ENCODE results near the gene IFI27L1. TPM values are rescaled to one million over a fixed set of nuclear protein-coding genes. Genes with fewer than 3 reads are reported as not detected.

IFI27L1 gene
- total RNA-seq, 1 experiment from 2014 or later, result 26.0 TPM

GRCh38 chr14:94103554-94104150 is 22.5 kb downstream of the IFI27L1 start:
- no TSS peak for BruUV-seq (replicated peaks)
- ChIA-PET RAD21 (ENCODE audit: low non-redundant PET in 1 of 2, low total read pairs in 2 of 2, uncharacterized antibody in 2 of 2, unreplicated experiment in 2 of 2) (no interaction called here), CTCF (interaction anchor here (0.8 kb wide), 1 partner anchor 33 kb away, joined by 3 read pairs; no protein-coding TSS in a partner anchor), POLR2A (no interaction called here)
- intact Hi-C loops (cut with micrococcal nuclease), result no loop called here
- TF ChIP-seq, protein P1, sequence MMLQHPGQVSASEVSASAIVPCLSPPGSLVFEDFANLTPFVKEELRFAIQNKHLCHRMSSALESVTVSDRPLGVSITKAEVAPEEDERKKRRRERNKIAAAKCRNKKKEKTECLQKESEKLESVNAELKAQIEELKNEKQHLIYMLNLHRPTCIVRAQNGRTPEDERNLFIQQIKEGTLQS (IDR thresholded peaks at IDR 0.05), result no peak
- no peak for TF ChIP-seq EGR1 (IDR thresholded peaks at IDR 0.05; ENCODE audit: low read depth)
- H3K27ac ChIP-seq (ENCODE audit: low read depth, low read length), result no peak overlapping the region
- H3K9me3 ChIP-seq (ENCODE audit: control insufficient read depth in 1 of 2, insufficient read depth in 1 of 2, low read depth in 1 of 2, low read length in 2 of 2), result no peaks in the 10 kb centered on the region
- no peak overlapping the region for H3K4me3 ChIP-seq (replicated peaks in 1 of 2; ENCODE audit: low read depth in 1 of 2, low read length in 2 of 2)
- no peak overlapping the region for H3K9ac ChIP-seq (ENCODE audit: low read length)
- H3K4me1 ChIP-seq (ENCODE audit: control insufficient read depth in 1 of 2, insufficient read depth in 2 of 2, low read length in 2 of 2), result no peaks in the 10 kb centered on the region; a peak in 1 of 4 replicates
- H3K79me2 ChIP-seq (ENCODE audit: insufficient read depth, low read length), result no peaks in the 10 kb centered on the region
- H3K9me2 ChIP-seq (ENCODE audit: insufficient read depth), result no peaks in the 10 kb centered on the region
- no peaks in the 10 kb centered on the region for H3K27me3 ChIP-seq (ENCODE audit: insufficient read depth, low read length)
- no peaks in the 10 kb centered on the region for H3K36me3 ChIP-seq (ENCODE audit: control insufficient read depth in 1 of 2, insufficient read depth in 2 of 2, low read length in 2 of 2)
- DNase-seq (ENCODE audit: low read depth, low spot score) (no peak), ATAC-seq (no peak)
- H2AFZ ChIP-seq (ENCODE audit: low read depth, low read length, poor library complexity, severe bottlenecking), result no peak overlapping the region
- H4K20me1 ChIP-seq (ENCODE audit: insufficient read depth), result no peaks in the 10 kb centered on the region
- no peak overlapping the region for H3K4me2 ChIP-seq (ENCODE audit: low read length)

- intact Hi-C loops (cut with micrococcal nuclease), result no loop called here
- no peaks in the 10 kb centered on the region; a peak in 1 of 4 replicates for H3K4me1 ChIP-seq (ENCODE audit: control insufficient read depth in 1 of 2, insufficient read depth in 2 of 2, low read length in 2 of 2)
- no peak overlapping the region for H3K27ac ChIP-seq (ENCODE audit: low read depth, low read length)
- H2AFZ ChIP-seq (ENCODE audit: low read depth, low read length, poor library complexity, severe bottlenecking), result no peak overlapping the region
- H4K20me1 ChIP-seq (ENCODE audit: insufficient read depth), result no peaks in the 10 kb centered on the region
- DNase-seq (ENCODE audit: low read depth, low spot score) (no peak), ATAC-seq (no peak)
- no peaks in the 10 kb centered on the region for H3K9me2 ChIP-seq (ENCODE audit: insufficient read depth)
- BruUV-seq (replicated peaks), result no TSS peak
- no peak overlapping the region for H3K9ac ChIP-seq (ENCODE audit: low read length)
- H3K79me2 ChIP-seq (ENCODE audit: insufficient read depth, low read length), result no peaks in the 10 kb centered on the region
- POLR2A ChIA-PET, result interaction anchor here (0.6 kb wide), 1 partner anchor 1311 kb away, joined by 3 read pairs; no protein-coding TSS in a partner anchor
- H3K9me3 ChIP-seq (ENCODE audit: control insufficient read depth in 1 of 2, insufficient read depth in 1 of 2, low read depth in 1 of 2, low read length in 2 of 2), result no peaks in the 10 kb centered on the region
- RAD21 ChIA-PET (ENCODE audit: low non-redundant PET in 1 of 2, low total read pairs in 2 of 2, uncharacterized antibody in 2 of 2, unreplicated experiment in 2 of 2), result no interaction called here
- no peaks in the 10 kb centered on the region for H3K27me3 ChIP-seq (ENCODE audit: insufficient read depth, low read length)
- CTCF ChIA-PET, result interaction anchor here (0.8 kb wide), 1 partner anchor 32 kb away, joined by 3 read pairs; no protein-coding TSS in a partner anchor
- no peaks in the 10 kb centered on the region for H3K36me3 ChIP-seq (ENCODE audit: control insufficient read depth in 1 of 2, insufficient read depth in 2 of 2, low read length in 2 of 2)
- H3K4me3 ChIP-seq (replicated peaks in 1 of 2; ENCODE audit: low read depth in 1 of 2, low read length in 2 of 2), result no peak overlapping the region
- no peak overlapping the region for H3K4me2 ChIP-seq (ENCODE audit: low read length)
- TF ChIP-seq CEBPB (IDR thresholded peaks at IDR 0.05; ENCODE audit: low read depth), result no peak
- no peak for TF ChIP-seq FOSL1 (IDR thresholded peaks at IDR 0.05; ENCODE audit: low read depth)
- TF ChIP-seq SIN3A (IDR thresholded peaks at IDR 0.05; ENCODE audit: low read depth), result no peak
- no peak for TF ChIP-seq EGR1 (IDR thresholded peaks at IDR 0.05; ENCODE audit: low read depth)
- no peak for TF ChIP-seq POLR2A (IDR thresholded peaks at IDR 0.05; ENCODE audit: borderline replicate concordance, extremely low read depth, insufficient read depth, insufficient read length)
- TF ChIP-seq ZFX (IDR thresholded peaks at IDR 0.05), result no peak
- TF ChIP-seq, protein P2, sequence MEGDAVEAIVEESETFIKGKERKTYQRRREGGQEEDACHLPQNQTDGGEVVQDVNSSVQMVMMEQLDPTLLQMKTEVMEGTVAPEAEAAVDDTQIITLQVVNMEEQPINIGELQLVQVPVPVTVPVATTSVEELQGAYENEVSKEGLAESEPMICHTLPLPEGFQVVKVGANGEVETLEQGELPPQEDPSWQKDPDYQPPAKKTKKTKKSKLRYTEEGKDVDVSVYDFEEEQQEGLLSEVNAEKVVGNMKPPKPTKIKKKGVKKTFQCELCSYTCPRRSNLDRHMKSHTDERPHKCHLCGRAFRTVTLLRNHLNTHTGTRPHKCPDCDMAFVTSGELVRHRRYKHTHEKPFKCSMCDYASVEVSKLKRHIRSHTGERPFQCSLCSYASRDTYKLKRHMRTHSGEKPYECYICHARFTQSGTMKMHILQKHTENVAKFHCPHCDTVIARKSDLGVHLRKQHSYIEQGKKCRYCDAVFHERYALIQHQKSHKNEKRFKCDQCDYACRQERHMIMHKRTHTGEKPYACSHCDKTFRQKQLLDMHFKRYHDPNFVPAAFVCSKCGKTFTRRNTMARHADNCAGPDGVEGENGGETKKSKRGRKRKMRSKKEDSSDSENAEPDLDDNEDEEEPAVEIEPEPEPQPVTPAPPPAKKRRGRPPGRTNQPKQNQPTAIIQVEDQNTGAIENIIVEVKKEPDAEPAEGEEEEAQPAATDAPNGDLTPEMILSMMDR (IDR thresholded peaks at IDR 0.05 in 2 of 3, conservative IDR thresholded peaks at IDR 0.05 in 1 of 3; ENCODE audit: borderline replicate concordance in 1 of 3, insufficient read depth in 1 of 3, low read depth in 2 of 3, low read length in 2 of 3), result no peak
- TF ChIP-seq EZH2 (IDR thresholded peaks at IDR 0.05), result no peak
- no peak for TF ChIP-seq CBX3 (IDR thresholded peaks at IDR 0.05; ENCODE audit: low read depth)
- TF ChIP-seq ZBTB33 (IDR thresholded peaks at IDR 0.05; ENCODE audit: extremely low read depth, insufficient replicate concordance, low read length), result no peak
- no peak for TF ChIP-seq TCF7L2 (IDR thresholded peaks at IDR 0.05; ENCODE audit: borderline replicate concordance, extremely low read depth, insufficient read depth, insufficient read length)
- TF ChIP-seq POLR2AphosphoS5 (IDR thresholded peaks at IDR 0.05; ENCODE audit: low read depth, low read length), result no peak
- no peak for TF ChIP-seq RAD21 (IDR thresholded peaks at IDR 0.05; ENCODE audit: low read depth)
- TF ChIP-seq, protein P3, sequence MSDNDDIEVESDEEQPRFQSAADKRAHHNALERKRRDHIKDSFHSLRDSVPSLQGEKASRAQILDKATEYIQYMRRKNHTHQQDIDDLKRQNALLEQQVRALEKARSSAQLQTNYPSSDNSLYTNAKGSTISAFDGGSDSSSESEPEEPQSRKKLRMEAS (IDR thresholded peaks at IDR 0.05), result no peak
- TF ChIP-seq ZNF274 (IDR thresholded peaks at IDR 0.05; ENCODE audit: low read depth, low read length), result no peak
- TF ChIP-seq JUND (IDR thresholded peaks at IDR 0.05), result no peak
Observed at GRCh38 chr14:94104731-94105130, 23.6 kb downstream of the IFI27L1 start.

Data from HCT116 (cell line).